IPS-18c (cell line): ENCODE results near the gene BRPF1.

Source experiments
- H3K4me3 ChIP-seq: 2 replicates; pipeline ENCODE4 v1.7.0; 2013; ENCODE audit warnings: low read depth, mild to moderate bottlenecking, low read length, moderate library complexity; ENCODE audit not compliant: insufficient read depth
- H3K9me3 ChIP-seq: one replicate; pipeline ENCODE4 v1.6.1; 2013; ENCODE audit warnings: mild to moderate bottlenecking, low read length, moderate library complexity; ENCODE audit not compliant: control insufficient read depth, insufficient read depth

The BRPF1 gene

GRCh38 chr3:9696480-9697220 lies 34.9 kb upstream of the BRPF1 start:
- no peak overlapping the region for H3K4me3 ChIP-seq
- no peaks in the 10 kb centered on the region for H3K9me3 ChIP-seq

DNA sequence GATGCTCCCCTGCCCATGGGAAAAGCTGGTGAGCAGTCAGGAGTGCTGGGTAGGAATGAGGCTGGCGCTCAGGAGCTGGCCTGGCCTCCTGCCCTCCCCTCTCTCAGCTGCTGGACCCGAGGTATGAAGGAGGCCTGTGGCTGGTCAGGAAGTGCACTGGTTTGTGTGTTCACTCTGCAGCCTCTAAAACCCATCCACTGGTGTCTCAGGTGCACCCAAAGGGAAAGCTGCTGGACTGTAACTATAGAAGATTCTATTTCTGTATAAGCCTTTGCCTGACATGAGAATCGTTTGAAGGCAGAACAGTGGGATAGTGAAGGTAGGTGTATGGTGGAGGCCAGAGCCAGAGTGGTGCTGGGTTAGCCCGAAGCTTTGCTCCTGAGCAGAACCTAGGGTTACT lies 33.6 kb upstream of the BRPF1 start:
- no peaks in the 10 kb centered on the region for H3K9me3 ChIP-seq

DNA sequence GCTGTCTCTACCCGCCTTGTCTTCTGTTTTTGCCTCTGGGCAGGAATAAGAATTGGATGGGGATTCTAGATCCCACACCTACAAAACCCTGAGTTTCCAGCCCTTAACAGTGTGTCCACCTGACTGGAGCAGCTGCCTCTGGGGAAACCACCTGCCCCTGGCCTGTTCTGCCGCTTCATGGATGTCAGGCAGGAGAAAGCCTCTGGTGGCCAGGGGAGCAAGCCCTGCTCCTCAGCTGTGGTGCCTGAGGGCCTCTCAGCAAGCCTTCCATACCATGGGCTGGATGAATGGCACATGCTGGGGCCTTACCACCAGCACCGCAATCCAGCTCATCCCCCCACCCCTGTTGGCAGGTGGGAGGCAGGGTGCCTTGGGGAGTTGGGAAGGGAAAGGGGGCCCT lies 33.2 kb upstream of the BRPF1 start:
- no peak overlapping the region for H3K4me3 ChIP-seq

More for the DNA sequence above, 33.6 kb upstream of the BRPF1 start:
- no peak overlapping the region for H3K4me3 ChIP-seq

GRCh38 chr3:9700536-9700935 lies 31.0 kb upstream of the BRPF1 start:
- Histone ChIP-seq H3K4me3 (no peak overlapping the region), H3K9me3 (no peaks in the 10 kb centered on the region)

More for the DNA sequence above, 33.2 kb upstream of the BRPF1 start:
- H3K9me3 ChIP-seq = no peaks in the 10 kb centered on the region

GRCh38 chr3:9701006-9701405 lies 30.5 kb upstream of the BRPF1 start:
- H3K4me3 ChIP-seq = no peak overlapping the region
- no peaks in the 10 kb centered on the region for H3K9me3 ChIP-seq

DNA sequence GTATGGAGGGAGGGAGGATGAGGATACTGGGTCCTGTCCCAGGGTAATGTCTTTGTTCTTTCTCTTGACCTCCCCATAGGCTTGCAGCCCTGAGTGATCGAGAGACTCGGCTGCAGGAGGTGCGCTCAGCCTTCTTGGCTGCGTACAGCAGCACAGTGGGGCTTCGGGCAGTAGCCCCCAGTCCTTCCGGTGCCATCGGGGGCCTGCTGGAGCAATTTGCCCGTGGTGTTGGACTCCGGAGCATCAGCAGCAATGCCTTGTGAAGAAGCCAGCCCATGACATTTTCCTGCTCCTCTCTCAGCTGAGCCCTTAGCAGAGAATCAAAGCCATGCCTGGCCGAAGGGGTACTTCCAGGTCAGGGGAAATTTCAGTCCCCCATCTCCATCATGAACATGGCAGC lies 29.8 kb upstream of the BRPF1 start:
- H3K9me3 ChIP-seq = no peaks in the 10 kb centered on the region
- no peak overlapping the region for H3K4me3 ChIP-seq

- Histone ChIP-seq H3K4me3 (no peak overlapping the region), H3K9me3 (no peaks in the 10 kb centered on the region)
Observed at GRCh38 chr3:9703240-9703639, 28.3 kb upstream of the BRPF1 start.

DNA sequence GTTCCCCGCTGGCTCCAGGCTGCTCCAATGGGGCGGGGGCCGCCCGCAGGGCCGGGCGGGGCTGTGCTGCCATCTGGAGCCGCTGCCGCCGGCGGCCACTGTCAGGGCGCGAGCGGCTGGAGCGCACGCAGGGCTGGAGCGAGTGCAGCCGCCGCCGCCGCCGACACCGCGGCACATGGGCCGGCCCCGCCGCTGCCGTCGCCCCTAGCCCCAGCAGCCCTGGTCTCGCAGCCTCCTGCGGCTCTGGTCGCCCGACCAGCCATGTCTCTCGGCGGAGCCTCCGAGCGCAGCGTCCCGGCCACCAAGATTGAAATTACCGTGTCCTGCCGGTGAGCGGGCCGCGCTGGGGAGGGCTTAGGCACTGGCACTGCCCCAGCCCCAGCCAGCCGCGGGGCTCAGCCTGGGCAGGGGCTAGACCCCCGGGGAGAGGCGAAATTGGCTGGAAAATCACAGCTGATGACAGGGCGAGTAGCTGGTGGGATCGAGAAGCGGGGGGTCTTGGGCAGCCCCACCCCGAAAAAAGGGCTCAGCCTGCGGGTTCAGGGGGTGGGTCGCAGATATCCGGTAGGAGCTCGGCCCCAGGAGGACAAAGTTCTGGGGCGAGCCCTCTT lies 27.7 kb upstream of the BRPF1 start, which contains the start of gene CPNE9:
Gene CPNE9, plus strand, starts transcription at position 98 of the 611 bp plus-strand sequence. Its CDS starts 164 bp downstream, at position 262.
- H3K9me3 ChIP-seq = no peaks in the 10 kb centered on the region
- H3K4me3 ChIP-seq = peak within 1 kb of the TSS; percentile 60

DNA sequence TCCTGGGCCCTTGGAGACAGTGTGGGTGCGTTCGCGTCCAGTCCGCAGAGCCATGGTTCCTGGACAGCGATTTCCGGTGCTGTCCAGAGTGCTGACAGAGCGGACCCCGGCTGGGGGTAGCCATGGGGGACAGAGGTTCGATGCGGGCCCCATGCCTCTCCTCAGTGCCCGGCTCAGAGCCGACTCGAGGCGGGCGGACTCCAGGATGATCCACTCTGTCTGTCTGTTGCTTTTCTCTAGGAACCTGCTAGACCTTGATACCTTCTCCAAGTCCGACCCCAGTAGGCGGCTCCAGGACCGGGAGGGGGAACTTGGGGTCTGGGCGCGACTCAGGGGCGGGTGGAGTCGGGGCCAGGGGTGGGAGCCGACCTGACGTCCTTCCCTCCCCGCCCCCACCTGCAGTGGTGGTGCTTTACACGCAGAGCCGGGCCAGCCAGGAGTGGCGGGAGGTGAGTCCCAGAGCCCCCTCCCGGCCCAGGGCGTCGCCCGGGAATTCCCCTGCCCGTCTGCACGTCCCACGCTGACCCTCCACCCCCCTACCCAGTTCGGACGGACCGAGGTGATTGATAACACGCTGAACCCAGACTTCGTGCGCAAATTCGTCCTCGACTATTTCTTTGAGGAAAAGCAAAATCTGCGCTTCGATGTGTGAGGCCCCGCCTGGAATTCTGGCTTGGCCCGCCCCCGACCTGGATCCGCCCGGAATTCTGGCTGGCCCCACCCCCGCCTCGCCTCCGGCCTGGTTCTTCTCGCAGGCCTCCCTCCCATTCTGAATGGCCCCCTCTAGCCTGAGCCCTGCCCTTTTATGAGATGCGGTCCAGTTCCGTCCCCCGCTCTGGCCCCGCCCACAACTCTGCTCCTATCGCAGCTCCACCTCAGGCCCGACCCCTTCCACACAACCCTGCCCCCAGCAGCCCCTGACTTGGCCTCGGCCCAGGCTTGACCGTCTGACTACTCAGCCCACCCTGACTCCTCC lies 26.9 kb upstream of the BRPF1 start:
- H3K4me3 ChIP-seq = peak overlapping the region; percentile 60
- no peaks in the 10 kb centered on the region for H3K9me3 ChIP-seq

- H3K9me3 ChIP-seq = no peaks in the 10 kb centered on the region
- H3K4me3 ChIP-seq = no peak overlapping the region
Observed at GRCh38 chr3:9710174-9710739, 21.3 kb upstream of the BRPF1 start.

DNA sequence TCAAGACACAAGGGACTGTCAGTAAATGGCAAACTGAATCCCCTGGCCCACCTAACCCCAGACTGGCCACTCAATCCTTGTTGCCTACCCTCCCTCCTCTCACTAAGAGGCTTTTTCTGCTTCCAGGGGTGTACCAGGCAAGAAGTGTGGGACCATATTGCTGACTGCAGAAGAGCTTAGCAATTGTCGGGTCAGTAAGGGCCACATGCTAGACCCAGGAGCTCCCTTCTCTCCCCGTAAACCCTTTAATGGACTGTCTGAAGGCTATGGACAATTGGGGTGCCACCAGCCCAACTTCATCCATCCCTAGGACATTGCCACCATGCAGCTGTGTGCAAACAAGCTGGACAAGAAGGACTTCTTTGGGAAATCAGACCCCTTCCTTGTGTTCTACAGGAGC lies 19.1 kb upstream of the BRPF1 start:
- Histone ChIP-seq H3K9me3 (no peaks in the 10 kb centered on the region), H3K4me3 (no peak overlapping the region)

DNA sequence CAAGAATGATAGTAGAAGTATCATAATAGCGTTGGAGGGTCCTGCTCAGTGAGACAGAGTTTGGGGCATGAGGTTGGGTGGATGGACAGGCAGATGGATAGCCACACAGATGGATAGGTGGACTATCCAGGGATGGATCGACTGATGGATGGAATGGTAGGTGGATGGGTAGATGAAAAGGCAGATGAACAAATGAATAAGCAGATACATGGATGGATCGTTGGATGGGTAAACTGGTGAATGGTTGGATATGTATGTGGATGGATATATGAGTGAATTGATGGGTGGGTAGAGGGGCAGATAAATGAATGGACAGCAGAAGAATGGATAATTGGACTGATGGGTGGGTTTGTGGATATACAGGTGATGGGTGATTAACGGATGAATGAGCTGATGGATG lies 18.4 kb upstream of the BRPF1 start:
- no peaks in the 10 kb centered on the region for H3K9me3 ChIP-seq
- H3K4me3 ChIP-seq = no peak overlapping the region

DNA sequence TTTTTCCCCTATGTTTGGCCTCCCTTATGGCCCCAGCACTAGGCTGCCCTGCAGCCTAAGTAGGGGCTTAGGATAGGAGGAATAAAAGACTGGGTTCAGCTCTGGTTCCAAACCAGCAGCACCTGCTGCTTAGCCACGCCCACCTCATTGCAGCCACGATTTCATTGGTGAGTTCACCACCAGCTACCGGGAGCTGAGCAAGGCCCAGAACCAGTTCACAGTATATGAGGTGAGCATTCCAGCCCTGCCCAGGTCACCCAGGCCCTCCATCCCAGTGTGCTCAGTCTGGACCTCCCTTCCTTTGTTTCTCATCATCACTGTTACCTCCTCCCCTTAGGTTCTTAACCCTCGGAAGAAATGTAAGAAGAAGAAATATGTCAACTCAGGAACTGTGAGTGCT lies 16.4 kb upstream of the BRPF1 start:
- Histone ChIP-seq H3K4me3 (no peak overlapping the region), H3K9me3 (no peaks in the 10 kb centered on the region)

GRCh38 chr3:9715764-9716437 lies 15.6 kb upstream of the BRPF1 start:
- H3K4me3 ChIP-seq = no peak overlapping the region
- no peaks in the 10 kb centered on the region for H3K9me3 ChIP-seq

- no peak overlapping the region for H3K4me3 ChIP-seq
- H3K9me3 ChIP-seq = no peaks in the 10 kb centered on the region
Observed at GRCh38 chr3:9716801-9717555, 14.6 kb upstream of the BRPF1 start.

- Histone ChIP-seq H3K9me3 (no peaks in the 10 kb centered on the region), H3K4me3 (no peak overlapping the region)
Observed at GRCh38 chr3:9717563-9717962, 14.0 kb upstream of the BRPF1 start.
